HCT116 (cell line): Measurements from ENCODE around the gene CATSPERD.

ENCODE experiments used
- CBX3 ChIP-seq: IDR thresholded peaks from 2 replicates; pipeline ENCODE4 v1.6.1; 2012; ENCODE audit warnings: low read depth
- EGR1 ChIP-seq: IDR thresholded peaks from 2 replicates; pipeline ENCODE4 v1.6.1; 2012; ENCODE audit warnings: low read depth
- EZH2 ChIP-seq: fragments of 200-600 bp; sonication (generic); IDR thresholded peaks from 2 replicates; pipeline ENCODE4 v1.6.1; 2017; ENCODE audit warnings: antibody characterized with exemption, mixed run types
- EZH2phosphoT487 ChIP-seq: fragments of 200-600 bp; IDR thresholded peaks from 2 replicates; pipeline ENCODE4 v1.6.1; 2018; ENCODE audit warnings: antibody characterized with exemption, borderline replicate concordance
- POLR2A ChIP-seq: IDR thresholded peaks from 2 replicates; pipeline ENCODE4 v1.7.0; 2011; ENCODE audit warnings: borderline replicate concordance; ENCODE audit not compliant: insufficient read depth, insufficient read length; ENCODE audit errors: extremely low read depth
- POLR2AphosphoS5 ChIP-seq: IDR thresholded peaks from 2 replicates; pipeline ENCODE4 v1.6.1; 2011; ENCODE audit warnings: mild to moderate bottlenecking, low read depth, low read length, moderate library complexity
- TF ChIP-seq, protein P1 (sequence below), 3 experiments: fragments of 200-600 bp in 1 of 3; sonication (generic) in 1 of 3; IDR thresholded peaks in 2 of 3; conservative IDR thresholded peaks in 1 of 3; 2 replicates each; pipeline ENCODE4 v1.5.1; 2012 to 2017; ENCODE audit warnings: low read depth in 2 of 3, low read length in 2 of 3, antibody characterized with exemption in 1 of 3, borderline replicate concordance in 1 of 3, control low read depth in 1 of 3, mild to moderate bottlenecking in 1 of 3, mixed read lengths in 1 of 3, mixed run types in 1 of 3, moderate library complexity in 1 of 3; ENCODE audit not compliant: insufficient read depth in 1 of 3
- TF ChIP-seq, protein P2 (sequence below): IDR thresholded peaks from 2 replicates; pipeline ENCODE4 v1.6.1; 2012; ENCODE audit warnings: low read depth
- TF ChIP-seq, protein P3 (sequence below): IDR thresholded peaks from 2 replicates; pipeline ENCODE4 v1.6.1; 2012

DNA sequence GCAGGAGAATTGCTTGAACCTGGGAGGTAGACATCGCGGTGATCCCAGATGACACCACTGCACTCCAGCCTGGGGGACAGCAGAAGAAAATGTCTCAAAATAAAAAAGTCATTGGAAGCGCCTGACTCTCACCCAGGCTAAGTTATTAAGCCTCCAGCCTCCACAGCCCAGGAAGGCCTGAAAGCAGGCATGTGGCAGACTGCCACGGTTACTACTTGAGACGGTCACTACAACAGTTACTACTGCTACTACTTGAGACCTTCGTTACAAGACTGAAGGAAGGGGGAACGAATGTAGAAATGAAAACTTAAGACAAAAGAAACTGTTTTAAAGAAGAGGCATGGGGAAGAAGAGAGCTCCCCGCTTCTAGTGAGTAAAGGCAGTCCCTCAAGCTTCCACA is 54.5 kb downstream of the CATSPERD start:
- TF ChIP-seq, protein P1, sequence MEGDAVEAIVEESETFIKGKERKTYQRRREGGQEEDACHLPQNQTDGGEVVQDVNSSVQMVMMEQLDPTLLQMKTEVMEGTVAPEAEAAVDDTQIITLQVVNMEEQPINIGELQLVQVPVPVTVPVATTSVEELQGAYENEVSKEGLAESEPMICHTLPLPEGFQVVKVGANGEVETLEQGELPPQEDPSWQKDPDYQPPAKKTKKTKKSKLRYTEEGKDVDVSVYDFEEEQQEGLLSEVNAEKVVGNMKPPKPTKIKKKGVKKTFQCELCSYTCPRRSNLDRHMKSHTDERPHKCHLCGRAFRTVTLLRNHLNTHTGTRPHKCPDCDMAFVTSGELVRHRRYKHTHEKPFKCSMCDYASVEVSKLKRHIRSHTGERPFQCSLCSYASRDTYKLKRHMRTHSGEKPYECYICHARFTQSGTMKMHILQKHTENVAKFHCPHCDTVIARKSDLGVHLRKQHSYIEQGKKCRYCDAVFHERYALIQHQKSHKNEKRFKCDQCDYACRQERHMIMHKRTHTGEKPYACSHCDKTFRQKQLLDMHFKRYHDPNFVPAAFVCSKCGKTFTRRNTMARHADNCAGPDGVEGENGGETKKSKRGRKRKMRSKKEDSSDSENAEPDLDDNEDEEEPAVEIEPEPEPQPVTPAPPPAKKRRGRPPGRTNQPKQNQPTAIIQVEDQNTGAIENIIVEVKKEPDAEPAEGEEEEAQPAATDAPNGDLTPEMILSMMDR (IDR thresholded peaks at IDR 0.05 in 2 of 3, conservative IDR thresholded peaks at IDR 0.05 in 1 of 3; ENCODE audit: borderline replicate concordance in 1 of 3, insufficient read depth in 1 of 3, low read depth in 2 of 3, low read length in 2 of 3): no peak
- TF ChIP-seq EZH2 (no peak), EGR1 (no peak), CBX3 (no peak), POLR2A (no peak), EZH2phosphoT487 (no peak), POLR2AphosphoS5 (no peak)
- TF ChIP-seq, protein P2, sequence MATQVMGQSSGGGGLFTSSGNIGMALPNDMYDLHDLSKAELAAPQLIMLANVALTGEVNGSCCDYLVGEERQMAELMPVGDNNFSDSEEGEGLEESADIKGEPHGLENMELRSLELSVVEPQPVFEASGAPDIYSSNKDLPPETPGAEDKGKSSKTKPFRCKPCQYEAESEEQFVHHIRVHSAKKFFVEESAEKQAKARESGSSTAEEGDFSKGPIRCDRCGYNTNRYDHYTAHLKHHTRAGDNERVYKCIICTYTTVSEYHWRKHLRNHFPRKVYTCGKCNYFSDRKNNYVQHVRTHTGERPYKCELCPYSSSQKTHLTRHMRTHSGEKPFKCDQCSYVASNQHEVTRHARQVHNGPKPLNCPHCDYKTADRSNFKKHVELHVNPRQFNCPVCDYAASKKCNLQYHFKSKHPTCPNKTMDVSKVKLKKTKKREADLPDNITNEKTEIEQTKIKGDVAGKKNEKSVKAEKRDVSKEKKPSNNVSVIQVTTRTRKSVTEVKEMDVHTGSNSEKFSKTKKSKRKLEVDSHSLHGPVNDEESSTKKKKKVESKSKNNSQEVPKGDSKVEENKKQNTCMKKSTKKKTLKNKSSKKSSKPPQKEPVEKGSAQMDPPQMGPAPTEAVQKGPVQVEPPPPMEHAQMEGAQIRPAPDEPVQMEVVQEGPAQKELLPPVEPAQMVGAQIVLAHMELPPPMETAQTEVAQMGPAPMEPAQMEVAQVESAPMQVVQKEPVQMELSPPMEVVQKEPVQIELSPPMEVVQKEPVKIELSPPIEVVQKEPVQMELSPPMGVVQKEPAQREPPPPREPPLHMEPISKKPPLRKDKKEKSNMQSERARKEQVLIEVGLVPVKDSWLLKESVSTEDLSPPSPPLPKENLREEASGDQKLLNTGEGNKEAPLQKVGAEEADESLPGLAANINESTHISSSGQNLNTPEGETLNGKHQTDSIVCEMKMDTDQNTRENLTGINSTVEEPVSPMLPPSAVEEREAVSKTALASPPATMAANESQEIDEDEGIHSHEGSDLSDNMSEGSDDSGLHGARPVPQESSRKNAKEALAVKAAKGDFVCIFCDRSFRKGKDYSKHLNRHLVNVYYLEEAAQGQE: no peak
- TF ChIP-seq, protein P3, sequence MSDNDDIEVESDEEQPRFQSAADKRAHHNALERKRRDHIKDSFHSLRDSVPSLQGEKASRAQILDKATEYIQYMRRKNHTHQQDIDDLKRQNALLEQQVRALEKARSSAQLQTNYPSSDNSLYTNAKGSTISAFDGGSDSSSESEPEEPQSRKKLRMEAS: no peak
